Choroid plexus epithelial cell (primary cell): ENCODE results near the gene SLC26A8.

Experiments
- DNase-seq: peaks from one replicate; pipeline ENCODE4 v3.0.0-alpha.2; 2010; ENCODE audit warnings: low read depth
- H3K4me3 ChIP-seq: 2 replicates; pipeline ENCODE4 v1.5.1; 2011; ENCODE audit warnings: low read depth, mild to moderate bottlenecking, control low read depth, low read length, moderate library complexity
- CTCF ChIP-seq: conservative IDR thresholded peaks from 2 replicates; pipeline ENCODE4 v1.5.1; 2011; ENCODE audit warnings: low read depth, mild to moderate bottlenecking, control low read depth, inconsistent platforms, low read length, moderate library complexity

The SLC26A8 gene

GRCh38 chr6:35895560-35895959, 128.9 kb downstream of the SLC26A8 start:
- no peak overlapping the region for H3K4me3 ChIP-seq
- TF ChIP-seq CTCF, result no peak
- DNase-seq, result peak; percentile 12

- TF ChIP-seq CTCF, result no peak
- no peak overlapping the region for H3K4me3 ChIP-seq
- DNase-seq, result peak; percentile 22
Observed at GRCh38 chr6:35894776-35895175, 129.7 kb downstream of the SLC26A8 start.
